Esophagus squamous epithelium (tissue), 4 donors: ENCODE measurements around the gene PKD2L1.

Experiments
- CTCF ChIP-seq, 6 experiments: fragments of 450-650 bp in 4 of 6; fragments of 200-600 bp in 2 of 6; sonication (generic) in 2 of 6; IDR thresholded peaks; one replicate each; pipeline ENCODE4 v1.5.1; 2016 to 2019; ENCODE audit warnings: antibody characterized with exemption in 6 of 6, mild to moderate bottlenecking in 4 of 6, moderate library complexity in 4 of 6
- POLR2A ChIP-seq, 4 donors: fragments of 450-650 bp; IDR thresholded peaks; one replicate each; pipeline ENCODE4 v1.6.1; 2017; ENCODE audit warnings: antibody characterized with exemption in 4 of 4, mild to moderate bottlenecking in 4 of 4, moderate library complexity in 3 of 4

- no peak for TF ChIP-seq CTCF (IDR thresholded peaks at IDR 0.05)
- no peak for TF ChIP-seq POLR2A (IDR thresholded peaks at IDR 0.05)
Observed at GRCh38 chr10:100307684-100308083, 22.3 kb downstream of the PKD2L1 start.
